K562 (cell line): ENCODE results near the gene BSCL2. TPM values are rescaled to one million over a fixed set of nuclear protein-coding genes. Genes with fewer than 3 reads are reported as not detected.

Experiments
- ATAC-seq: fragments of 200-7000 bp; cut with Tn5 transposase; 3 replicates; pipeline ENCODE4 v1.9.1; 2020; ENCODE audit warnings: moderate library complexity
- BruUV-seq: library from RNA; stranded (reverse); fragments of 400-500 nt; replicated peaks from 2 replicates; lab custom pipeline; 2021; lab: Mats Ljungman, UMichigan
- CTCF ChIA-PET: fragments of 300-600 bp; formaldehyde crosslinking; extraction: SDS; loops from one replicate; lab custom pipeline; 2021; ENCODE audit warnings: low intra/inter-chr PET ratio; lab: Yijun Ruan, JAX
- POLR2A ChIA-PET: fragments of 300-600, 350-650 bp; sonication (Branson Sonifier 250); formaldehyde crosslinking; extraction: SDS; loops from one replicate; lab custom pipeline; 2021; ENCODE audit warnings: antibody characterized with exemption, inconsistent platforms; lab: Yijun Ruan, JAX
- DNase-seq, 4 experiments: peaks; one replicate each; pipeline versions ENCODE4 v3.0.0 to v3.0.0-alpha.2; 2011 to 2018; ENCODE audit warnings: low spot score in 3 of 4, mixed read lengths in 3 of 4; ENCODE audit errors: extremely low read depth in 1 of 4
- FAIRE-seq: peaks from 2 replicates; lab custom pipeline; 2011; peaks lifted over from hg19 to GRCh38; lab: Jason Lieb, UNC
- H2AFZ ChIP-seq: 2 replicates; pipeline ENCODE4 v1.6.0; 2011; ENCODE audit warnings: low read depth, low read length, control low read depth, inconsistent platforms
- H3K27ac ChIP-seq: fragments of 200-600 bp; 3 replicates; pipeline ENCODE4 v1.8.0; 2011; ENCODE audit warnings: low read depth, mild to moderate bottlenecking, control low read depth, inconsistent platforms, low read length, moderate library complexity, mixed read lengths; ENCODE audit errors: extremely low read depth
- H3K27me3 ChIP-seq, 2 experiments: fragments of 300-600 bp in 1 of 2; 2 replicates in 1 of 2; 3 replicates in 1 of 2; pipeline versions ENCODE4 v1.6.0 to v1.8.0; 2011; ENCODE audit warnings: inconsistent platforms in 2 of 2, low read length in 2 of 2, mild to moderate bottlenecking in 1 of 2, mixed read lengths in 1 of 2, moderate library complexity in 1 of 2; ENCODE audit not compliant: control insufficient read depth in 2 of 2, insufficient read depth in 2 of 2
- H3K36me3 ChIP-seq: fragments of 300-600 bp; 3 replicates; pipeline ENCODE4 v1.8.0; 2011; ENCODE audit warnings: mild to moderate bottlenecking, low read length, inconsistent platforms; ENCODE audit not compliant: control insufficient read depth, insufficient read depth
- H3K4me1 ChIP-seq, 2 experiments: fragments of 200-600 bp in 1 of 2; replicated peaks in 1 of 2; 2 replicates in 1 of 2; 3 replicates in 1 of 2; pipeline versions ENCODE4 v1.5.1 to v1.8.0; 2011; ENCODE audit warnings: inconsistent platforms in 2 of 2, low read length in 2 of 2, mild to moderate bottlenecking in 1 of 2, mixed read lengths in 1 of 2, moderate library complexity in 1 of 2; ENCODE audit not compliant: control insufficient read depth in 2 of 2, insufficient read depth in 2 of 2
- H3K4me2 ChIP-seq: 2 replicates; pipeline ENCODE4 v1.6.1; 2011; ENCODE audit warnings: low read length, control low read depth, inconsistent platforms, mixed read lengths; ENCODE audit not compliant: insufficient read depth
- H3K4me3 ChIP-seq: fragments of 200-600 bp; sonication (generic), shearing (Covaris generic); 2 replicates; pipeline ENCODE4 v1.5.1; 2016; ENCODE audit warnings: control low read depth, inconsistent platforms
- H3K79me2 ChIP-seq: fragments of 200-600 bp; 3 replicates; pipeline ENCODE4 v1.8.0; 2011; ENCODE audit warnings: low read length, inconsistent platforms; ENCODE audit not compliant: control insufficient read depth, insufficient read depth
- H3K9ac ChIP-seq, 2 experiments: 2 replicates each; pipeline versions ENCODE4 v1.6.0 to v1.6.1; 2011; ENCODE audit warnings: low read depth in 2 of 2, low read length in 2 of 2, control low read depth in 1 of 2, inconsistent platforms in 1 of 2, mild to moderate bottlenecking in 1 of 2, mixed read lengths in 1 of 2; ENCODE audit not compliant: insufficient read depth in 1 of 2
- H3K9me1 ChIP-seq: one replicate; pipeline ENCODE4 v1.6.0; 2011; ENCODE audit warnings: inconsistent platforms, mild to moderate bottlenecking, low read length, moderate library complexity; ENCODE audit not compliant: control insufficient read depth, insufficient read depth
- H3K9me3 ChIP-seq: replicated peaks from 2 replicates; pipeline ENCODE4 v1.5.1; 2011; ENCODE audit warnings: low read depth, low read length, inconsistent platforms; ENCODE audit not compliant: control insufficient read depth, insufficient read depth
- H4K20me1 ChIP-seq: replicated peaks from 2 replicates; pipeline ENCODE4 v1.6.1; 2011; ENCODE audit warnings: low read length, inconsistent platforms, mixed read lengths; ENCODE audit not compliant: control insufficient read depth, insufficient read depth
- ASH1L ChIP-seq: fragments of 450-650 bp; IDR thresholded peaks from 2 replicates; pipeline ENCODE4 v1.6.1; 2018; ENCODE audit warnings: borderline replicate concordance, mild to moderate bottlenecking, low read depth; ENCODE audit not compliant: partially characterized antibody
- FOXA1 ChIP-seq: fragments of 450-650 bp; IDR thresholded peaks from 2 replicates; pipeline ENCODE4 v1.6.1; 2016; ENCODE audit warnings: mild to moderate bottlenecking, borderline replicate concordance
- MTA2 ChIP-seq: fragments of 450-650 bp; IDR thresholded peaks from 2 replicates; pipeline ENCODE4 v1.6.1; 2016; ENCODE audit warnings: low read depth
- RBM17 ChIP-seq: fragments of 200-400 bp; formaldehyde crosslinking; IDR thresholded peaks from 2 replicates; pipeline ENCODE4 v1.6.1; 2017; ENCODE audit warnings: low read depth, mild to moderate bottlenecking, low read length, borderline replicate concordance
- RCOR1 ChIP-seq, 2 experiments: IDR thresholded peaks; 2 replicates each; pipeline ENCODE4 v1.6.1; 2012; ENCODE audit warnings: low read depth in 2 of 2, low read length in 2 of 2, borderline replicate concordance in 1 of 2, improper control_type of control experiment in 1 of 2
- SAFB2 ChIP-seq: fragments of 200-400 bp; formaldehyde crosslinking; IDR thresholded peaks from 2 replicates; pipeline ENCODE4 v1.6.1; 2018; ENCODE audit warnings: borderline replicate concordance, low read length, low read depth, moderate library complexity; ENCODE audit not compliant: severe bottlenecking
- SIN3B ChIP-seq: fragments of 450-650 bp; IDR thresholded peaks from 2 replicates; pipeline ENCODE4 v1.6.1; 2017; ENCODE audit warnings: low read depth, mild to moderate bottlenecking, moderate library complexity
- SMARCA5 ChIP-seq: fragments of 450-650 bp; IDR thresholded peaks from 2 replicates; pipeline ENCODE4 v1.6.1; 2016
- WHSC1 ChIP-seq: IDR thresholded peaks from one replicate; pipeline ENCODE4 v1.6.1; 2012; ENCODE audit warnings: low read length, control low read depth, inconsistent platforms
- XRCC3 ChIP-seq: fragments of 450-650 bp; IDR thresholded peaks from 2 replicates; pipeline ENCODE4 v1.6.1; 2017; ENCODE audit warnings: mild to moderate bottlenecking, moderate library complexity
- ZC3H8 ChIP-seq: fragments of 450-650 bp; IDR thresholded peaks from 2 replicates; pipeline ENCODE4 v1.6.1; 2017
- ZNF586 ChIP-seq: fragments of 450-650 bp; formaldehyde crosslinking; conservative IDR thresholded peaks from 2 replicates; pipeline ENCODE4 v1.4.0; 2020; ENCODE audit warnings: mild to moderate bottlenecking, moderate library complexity
- WGBS: fragments of 100-300 bp; shearing (Covaris generic); methylation state at CpG from one replicate; pipeline ENCODE4 v1.1.6; 2016; ENCODE audit warnings: low coverage, mixed read lengths; ENCODE audit not compliant: insufficient coverage; ENCODE audit errors: missing lambda C conversion rate; 5-methylcytosine and 5-hydroxymethylcytosine counted together
- in situ Hi-C: fragments of 300-500 bp; cut with MboI; formaldehyde crosslinking; loops from 4 replicates; pipeline ENCODE4 v1.15.0; 2018; ENCODE audit warnings: inconsistent platforms, mixed read lengths
- intact Hi-C: fragments of 100-400 bp; cut with micrococcal nuclease; formaldehyde crosslinking; loops from 2 replicates; pipeline ENCODE4 v1.14.2; 2022
- polyA plus RNA-seq, 8 experiments: library from polyadenylated mRNA; depleted of rRNA in 4 of 8; stranded (reverse) in 5 of 8; unstranded in 3 of 8; fragments of >200 nt; fragmentation: Nextera tagmentation in 2 of 8; fragmentation: Illumina TruSeq in 1 of 8; extraction: Ambion mirVana in 2 of 8; extraction: Trizol in 1 of 8; gene quantifications; 2 replicates each; pipeline versions ENCODE4 v1.2.1 to v1.2.3, GENCODE V29; 2011 to 2014; ENCODE audit warnings: inconsistent platforms in 1 of 8, missing spikeins in 1 of 8
- total RNA-seq, 7 experiments: library from RNA; depleted of rRNA in 6 of 7; stranded (reverse); fragments of >200 nt in 6 of 7; fragmentation: Illumina TruSeq in 2 of 7; extraction: Trizol in 2 of 7; gene quantifications; 2 replicates each; pipeline versions ENCODE4 v1.2.1 to v1.2.3, GENCODE V29; 2011 to 2021; ENCODE audit warnings: low replicate concordance in 1 of 7
- TF ChIP-seq, protein P1 (sequence below): sonication (generic); formaldehyde crosslinking; IDR thresholded peaks from 2 replicates; pipeline ENCODE4 v1.8.0; 2022; ENCODE audit warnings: mild to moderate bottlenecking, missing genetic modification reagents
- TF ChIP-seq, protein P2 (sequence below): fragments of 450-650 bp; formaldehyde crosslinking; IDR thresholded peaks from 2 replicates; pipeline ENCODE4 v1.4.0; 2022; ENCODE audit warnings: mild to moderate bottlenecking, moderate library complexity
- TF ChIP-seq, protein P3 (sequence below): fragments of 250-450 bp; sonication (Bioruptor Pico); IDR thresholded peaks from 2 replicates; pipeline ENCODE4 v1.5.0; 2020; ENCODE audit warnings: mild to moderate bottlenecking, borderline replicate concordance

The BSCL2 gene
- total and polyA plus RNA-seq, 9 of the 15 experiments (the other 6 are each of a cell fraction or from before 2014, with no cell fraction given): 18.9 to 51.7 (median 35.2) TPM

DNA sequence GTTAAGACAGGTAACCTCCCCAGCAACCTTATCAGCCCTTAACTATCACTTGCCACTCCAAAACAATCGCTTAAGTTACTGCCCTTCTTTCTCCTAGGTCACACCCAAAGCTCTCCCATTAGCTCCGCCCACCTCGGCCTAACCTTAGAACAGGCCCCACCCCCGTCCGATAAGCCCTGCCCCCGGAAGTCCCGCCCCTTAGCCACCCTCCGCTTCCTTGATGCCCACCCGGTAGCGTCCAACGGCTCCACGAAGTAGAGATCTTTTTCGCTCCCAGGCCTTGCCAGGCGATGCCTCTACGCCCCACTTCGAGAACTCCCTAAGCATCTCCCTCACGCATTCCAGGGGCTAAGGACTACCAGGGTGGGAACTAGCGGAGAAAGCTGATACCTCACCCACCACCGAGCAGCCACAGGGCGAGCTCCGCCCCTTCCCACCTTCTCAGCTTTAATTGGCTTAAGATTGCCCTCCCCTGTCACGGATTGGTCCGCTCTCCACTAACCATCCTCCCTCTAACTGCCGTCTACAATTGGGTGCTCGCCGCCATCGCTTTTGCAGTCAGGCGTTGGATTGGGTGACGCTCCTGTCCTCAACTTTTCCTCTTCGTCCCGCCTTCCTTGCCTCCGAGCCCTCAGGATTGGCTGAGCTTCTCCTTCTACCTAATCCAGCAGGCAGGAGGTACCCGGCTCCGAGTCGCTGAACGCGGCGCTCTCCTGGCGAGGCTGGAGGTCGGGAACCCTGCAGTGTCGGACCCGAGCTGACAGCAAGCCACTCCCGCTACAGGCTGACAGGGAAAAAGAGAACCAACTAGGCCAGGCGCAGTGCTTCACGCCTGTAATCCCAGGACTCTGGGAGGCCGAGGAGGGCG is 46.7 kb upstream of the BSCL2 start, which contains the start of gene ZBTB3:
Gene ZBTB3, minus strand, starts transcription at position 425 of the 868 bp plus-strand sequence. CDS start 496 bp downstream, outside the sequence.
- H2AFZ ChIP-seq: peak within 1 kb of the TSS; percentile 98
- CTCF ChIA-PET: interaction anchor here (0.7 kb wide), 1 partner anchor 41 kb away, joined by 3 read pairs; no protein-coding TSS in a partner anchor
- DNase-seq (peak; percentile 95 to 99 (median 96)), ATAC-seq (peak; percentile 98), FAIRE-seq (peak; percentile 100)
- H3K9me3 ChIP-seq: no peaks in the 10 kb centered on the region
- peaks cover 22% of the 10 kb centered on the region for H3K79me2 ChIP-seq
- H3K36me3 ChIP-seq: peaks cover 20% of the 10 kb centered on the region; the same call in 1 of the 3 replicates
- intact Hi-C loops (no loop called here), in situ Hi-C loops (no loop called here)
- H4K20me1 ChIP-seq: no peaks in the 10 kb centered on the region
- POLR2A ChIA-PET: interaction anchor here (0.6 to 2.7 kb wide), 35 partner anchors 8 to 1241 kb away, joined by 3 to 27 read pairs (median 5); partner anchors contain the start of genes BSCL2, C11orf98, CSKMT and GNG3
- H3K27me3 ChIP-seq: no peaks in the 10 kb centered on the region
- peak within 1 kb of the TSS; percentile 86 for H3K27ac ChIP-seq
- peaks cover 14 to 28% of the 10 kb centered on the region in 2 experiments; a peak in 4 of 5 replicates for H3K4me1 ChIP-seq
- peak within 1 kb of the TSS; percentile 94 for H3K4me2 ChIP-seq
- peak within 1 kb of the TSS; percentile 63 for H3K4me3 ChIP-seq
- peak within 1 kb of the TSS; percentile 84 to 96 for H3K9ac ChIP-seq
- WGBS: under 1% methylated on average over 41 of the region's 47 CpGs
- BruUV-seq: no TSS peak
- no peaks in the 10 kb centered on the region for H3K9me1 ChIP-seq
- TF ChIP-seq WHSC1 (no peak), FOXA1 (no peak), RBM17 (no peak), SIN3B (peak; percentile 77; the same call in 1 of the 2 replicates), RCOR1 (IDR thresholded peaks at IDR 0.05; ENCODE audit: borderline replicate concordance in 1 of 2, low read depth in 2 of 2, low read length in 2 of 2) (no peak), MTA2 (no peak), XRCC3 (no peak), ASH1L (peak; percentile 99), SMARCA5 (no peak), ZC3H8 (no peak), SAFB2 (no peak), ZNF586 (no peak)
- TF ChIP-seq, protein P1, sequence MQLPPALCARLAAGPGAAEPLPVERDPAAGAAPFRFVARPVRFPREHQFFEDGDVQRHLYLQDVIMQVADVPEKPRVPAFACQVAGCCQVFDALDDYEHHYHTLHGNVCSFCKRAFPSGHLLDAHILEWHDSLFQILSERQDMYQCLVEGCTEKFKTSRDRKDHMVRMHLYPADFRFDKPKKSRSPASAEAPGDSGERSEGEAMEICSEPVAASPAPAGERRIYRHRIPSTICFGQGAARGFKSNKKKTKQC (CRISPR knock-in tag): no peak; the same call in 1 of the 2 replicates
- TF ChIP-seq, protein P2, sequence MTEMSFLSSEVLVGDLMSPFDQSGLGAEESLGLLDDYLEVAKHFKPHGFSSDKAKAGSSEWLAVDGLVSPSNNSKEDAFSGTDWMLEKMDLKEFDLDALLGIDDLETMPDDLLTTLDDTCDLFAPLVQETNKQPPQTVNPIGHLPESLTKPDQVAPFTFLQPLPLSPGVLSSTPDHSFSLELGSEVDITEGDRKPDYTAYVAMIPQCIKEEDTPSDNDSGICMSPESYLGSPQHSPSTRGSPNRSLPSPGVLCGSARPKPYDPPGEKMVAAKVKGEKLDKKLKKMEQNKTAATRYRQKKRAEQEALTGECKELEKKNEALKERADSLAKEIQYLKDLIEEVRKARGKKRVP (CRISPR knock-in tag): no peak
- TF ChIP-seq, protein P3, sequence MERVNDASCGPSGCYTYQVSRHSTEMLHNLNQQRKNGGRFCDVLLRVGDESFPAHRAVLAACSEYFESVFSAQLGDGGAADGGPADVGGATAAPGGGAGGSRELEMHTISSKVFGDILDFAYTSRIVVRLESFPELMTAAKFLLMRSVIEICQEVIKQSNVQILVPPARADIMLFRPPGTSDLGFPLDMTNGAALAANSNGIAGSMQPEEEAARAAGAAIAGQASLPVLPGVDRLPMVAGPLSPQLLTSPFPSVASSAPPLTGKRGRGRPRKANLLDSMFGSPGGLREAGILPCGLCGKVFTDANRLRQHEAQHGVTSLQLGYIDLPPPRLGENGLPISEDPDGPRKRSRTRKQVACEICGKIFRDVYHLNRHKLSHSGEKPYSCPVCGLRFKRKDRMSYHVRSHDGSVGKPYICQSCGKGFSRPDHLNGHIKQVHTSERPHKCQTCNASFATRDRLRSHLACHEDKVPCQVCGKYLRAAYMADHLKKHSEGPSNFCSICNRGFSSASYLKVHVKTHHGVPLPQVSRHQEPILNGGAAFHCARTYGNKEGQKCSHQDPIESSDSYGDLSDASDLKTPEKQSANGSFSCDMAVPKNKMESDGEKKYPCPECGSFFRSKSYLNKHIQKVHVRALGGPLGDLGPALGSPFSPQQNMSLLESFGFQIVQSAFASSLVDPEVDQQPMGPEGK (CRISPR knock-in tag): no peak
